GM20431 (cell line): ENCODE data around the gene KLF11.

ENCODE experiments used
- in situ Hi-C: fragments of 300-500 bp; cut with MseI, MboI; formaldehyde crosslinking; loops from one replicate; pipeline ENCODE4 v1.15.0; 2020; ENCODE audit warnings: low sequenced_read_pairs; ENCODE audit not compliant: unreplicated experiment

Gene KLF11

DNA sequence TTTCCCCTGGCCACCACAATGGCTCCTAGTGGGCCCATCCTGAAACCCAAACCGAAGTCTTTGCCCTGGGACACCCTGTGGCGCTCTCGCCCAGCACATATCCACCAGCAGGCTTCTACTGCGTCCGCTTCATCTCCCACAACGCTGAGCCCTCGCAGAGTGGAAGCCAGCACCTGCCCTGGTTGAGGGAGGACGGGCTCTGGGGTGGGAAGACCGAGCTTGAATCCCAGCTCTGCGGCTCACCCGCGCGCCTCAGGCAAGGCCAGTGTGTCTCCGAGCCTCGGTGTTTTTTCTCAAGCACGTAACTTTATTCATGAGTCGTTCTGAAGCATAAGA is 15.6 kb downstream of the KLF11 start:
- in situ Hi-C loops: no loop called here

GRCh38 chr2:10059552-10060335 is 16.4 kb downstream of the KLF11 start:
- in situ Hi-C loops: no loop called here

- in situ Hi-C loops: no loop called here
Measured at GRCh38 chr2:10061221-10061925, 18.0 kb downstream of the KLF11 start.

- in situ Hi-C loops: no loop called here
Measured at GRCh38 chr2:10062931-10063365, 19.6 kb downstream of the KLF11 start.

GRCh38 chr2:10063566-10063965 is 20.2 kb downstream of the KLF11 start:
- in situ Hi-C loops: no loop called here

GRCh38 chr2:10064932-10065772 is 21.8 kb downstream of the KLF11 start:
- in situ Hi-C loops: no loop called here

- in situ Hi-C loops: no loop called here
Measured at GRCh38 chr2:10065773-10066055, 22.4 kb downstream of the KLF11 start.

GRCh38 chr2:10067330-10067729 is 24.0 kb downstream of the KLF11 start:
- in situ Hi-C loops: no loop called here

GRCh38 chr2:10067881-10068280 is 24.5 kb downstream of the KLF11 start:
- in situ Hi-C loops: no loop called here

DNA sequence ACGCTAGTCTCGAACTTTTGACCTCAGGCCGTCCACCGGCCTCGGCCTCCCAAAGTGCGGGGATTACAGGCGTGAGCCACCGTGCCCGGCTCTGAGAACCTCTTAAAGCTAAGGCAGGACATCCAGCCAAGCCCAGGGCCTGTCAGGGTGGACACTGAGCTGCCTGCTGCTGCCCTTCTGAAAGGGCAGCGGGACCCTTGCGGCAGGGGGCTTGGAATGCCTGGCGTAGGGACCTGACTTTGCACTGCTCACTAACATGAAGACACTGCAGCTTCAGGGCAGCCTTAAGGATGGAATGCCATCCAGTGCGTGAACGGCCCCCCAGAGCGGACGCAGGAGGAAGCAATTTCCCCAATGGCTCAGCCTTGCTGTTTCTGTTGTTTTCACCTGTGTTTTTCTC is 27.8 kb downstream of the KLF11 start:
- in situ Hi-C loops: no loop called here

GRCh38 chr2:10071595-10071994 is 28.2 kb downstream of the KLF11 start:
- in situ Hi-C loops: no loop called here

- in situ Hi-C loops: no loop called here
Measured at GRCh38 chr2:10072656-10073480, 29.5 kb downstream of the KLF11 start.

DNA sequence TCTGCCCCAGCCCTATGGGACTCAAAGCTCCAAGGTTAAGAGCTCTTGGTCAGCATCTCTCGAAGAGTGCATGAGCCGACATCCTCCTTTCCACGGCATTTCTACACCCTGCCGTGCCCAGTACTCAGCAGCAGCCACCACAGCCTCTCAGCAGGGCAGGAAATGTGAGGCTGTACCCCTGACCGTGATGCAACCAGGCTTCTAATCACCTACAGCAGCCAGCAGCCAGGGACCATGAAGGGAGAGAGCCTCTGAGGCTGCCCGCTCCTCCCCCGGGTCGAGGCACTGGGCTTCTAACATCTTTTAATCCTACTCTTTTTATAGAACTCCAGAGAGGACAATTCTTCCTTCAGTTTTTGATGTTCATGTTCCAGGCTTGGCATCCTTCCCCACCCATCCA is 30.4 kb downstream of the KLF11 start:
- in situ Hi-C loops: no loop called here

- in situ Hi-C loops: no loop called here
Measured at GRCh38 chr2:10075101-10075500, 31.8 kb downstream of the KLF11 start.

DNA sequence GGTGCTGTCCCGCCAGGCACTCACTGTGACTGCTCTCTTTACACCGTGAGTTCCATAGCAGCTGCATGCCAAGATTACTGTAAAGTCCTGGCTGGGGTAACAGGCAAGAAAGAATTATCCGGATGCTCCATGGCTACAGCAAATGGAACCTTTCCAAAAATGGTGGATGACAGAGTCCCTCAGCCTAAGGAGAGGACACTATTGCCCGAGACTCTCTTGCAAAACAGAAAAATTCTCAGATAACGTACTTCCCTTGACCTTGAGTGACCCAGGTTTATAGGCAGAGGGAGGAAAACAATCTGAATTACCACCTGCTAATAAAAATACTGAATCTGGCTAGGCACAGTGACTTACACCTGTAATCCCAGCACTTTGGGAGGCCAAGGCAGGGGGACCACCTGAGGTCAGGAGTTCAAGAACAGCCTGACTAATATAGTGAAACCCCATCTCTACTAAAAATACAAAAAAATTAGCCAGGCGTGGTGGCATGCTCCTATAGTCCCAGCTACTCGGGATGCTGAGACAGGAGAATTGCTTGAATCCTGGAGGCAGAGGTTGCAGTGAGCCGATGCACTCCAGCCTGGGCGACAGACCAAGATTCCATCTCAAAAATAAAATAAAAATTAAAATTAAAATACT is 32.3 kb downstream of the KLF11 start:
- in situ Hi-C loops: no loop called here

GRCh38 chr2:10076511-10076910 is 33.2 kb downstream of the KLF11 start:
- in situ Hi-C loops: no loop called here

GRCh38 chr2:10076988-10077527 is 33.7 kb downstream of the KLF11 start:
- in situ Hi-C loops: no loop called here

GRCh38 chr2:10078001-10078400 is 34.7 kb downstream of the KLF11 start:
- in situ Hi-C loops: no loop called here

DNA sequence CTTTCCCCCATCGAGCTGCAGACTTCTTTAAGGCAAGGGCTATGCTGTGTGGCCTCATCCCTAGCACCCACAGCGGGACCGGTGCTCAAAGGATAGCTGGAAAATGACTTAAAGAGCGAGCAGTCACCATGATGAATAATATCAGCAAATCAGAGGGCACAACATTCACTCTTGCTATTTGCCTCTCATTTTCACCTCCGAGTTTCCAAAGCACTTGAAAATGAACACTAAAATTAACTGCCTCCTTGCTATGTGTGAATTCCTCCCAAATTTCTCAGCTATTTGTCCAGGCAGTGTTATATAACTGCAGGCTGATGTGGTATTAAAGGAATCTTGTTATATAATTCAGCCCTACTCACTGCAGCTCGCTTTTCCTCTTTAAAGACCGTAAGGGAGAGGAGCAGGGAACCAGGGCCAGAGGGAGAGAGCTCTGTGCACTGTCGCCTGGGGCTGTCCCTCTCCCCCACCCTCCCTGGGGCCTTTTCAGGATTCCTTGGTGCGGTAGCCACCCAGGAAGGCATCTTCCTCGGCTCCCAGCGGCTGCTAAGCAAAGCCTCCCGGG is 35.4 kb downstream of the KLF11 start:
- in situ Hi-C loops: no loop called here
